ENCODE measurements around the gene EEA1. TPM values are rescaled to one million over a fixed set of nuclear protein-coding genes. Genes with fewer than 3 reads are reported as not detected.

Gene EEA1
- total RNA-seq, 3 donors from 2014 or later, result 34.2 to 35.8 (median 34.6) TPM

DNA sequence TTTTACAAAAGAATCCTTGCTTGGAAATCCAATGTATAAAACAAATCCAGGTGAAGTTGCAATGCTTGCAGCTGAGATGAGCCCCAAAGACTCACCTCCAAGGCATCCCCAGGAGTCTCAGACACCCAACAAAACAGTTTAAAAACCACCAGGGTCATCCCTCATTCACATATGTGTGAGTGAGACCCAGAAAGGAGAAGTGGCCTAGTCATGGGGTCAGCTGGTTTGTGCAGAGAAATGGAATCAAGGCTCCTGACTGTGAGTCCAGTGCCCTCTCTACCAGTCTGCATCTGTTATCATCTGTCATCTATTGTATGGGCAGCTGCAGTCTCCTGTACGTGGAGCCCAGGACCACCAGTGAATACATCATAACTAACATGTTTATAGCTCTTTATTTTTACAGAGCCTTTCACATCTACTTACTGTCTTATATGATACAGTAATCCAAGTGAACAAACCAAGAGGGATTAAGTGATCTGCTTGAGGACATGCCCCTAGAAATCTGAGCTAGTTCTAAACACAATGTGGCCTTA is 199.3 kb downstream of the EEA1 start:
- H3K9me3 ChIP-seq, result no peaks in the 10 kb centered on the region
- DNase-seq (no peak), ATAC-seq (no peak)
- H3K4me3 ChIP-seq, result no peak overlapping the region
- intact Hi-C loops (cut with DNase I, micrococcal nuclease), result no loop called here
- no peaks in the 10 kb centered on the region for H3K4me1 ChIP-seq (ENCODE audit: low read depth)
- no peaks in the 10 kb centered on the region for H3K36me3 ChIP-seq (ENCODE audit: low read depth)
- TF ChIP-seq CTCF (IDR thresholded peaks at IDR 0.05), result no peak

DNA sequence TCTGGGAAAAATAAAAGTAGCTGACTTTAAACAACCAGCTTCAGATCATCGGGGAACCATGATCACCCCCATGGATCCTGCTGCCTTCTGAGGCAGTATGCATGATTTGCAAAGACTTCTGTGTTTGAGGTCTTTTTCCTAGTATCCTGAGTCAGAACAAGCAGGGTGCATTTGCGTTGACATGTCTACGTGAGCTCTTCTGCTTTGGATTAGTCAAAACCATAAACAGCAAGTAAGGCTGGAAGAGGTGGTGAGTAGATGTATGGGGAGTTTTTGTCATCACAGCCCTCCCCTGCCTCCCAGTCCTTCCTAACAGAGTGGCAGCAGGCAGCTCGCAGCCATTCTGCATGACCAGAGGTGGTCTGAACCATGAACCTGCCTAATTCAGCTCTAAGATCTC is 202.2 kb downstream of the EEA1 start:
- no peak for TF ChIP-seq CTCF (IDR thresholded peaks at IDR 0.05)
- ATAC-seq (no peak), DNase-seq (no peak)
- intact Hi-C loops (cut with DNase I, micrococcal nuclease), result no loop called here
- Histone ChIP-seq H3K4me3 (no peak overlapping the region), H3K4me1 (ENCODE audit: low read depth) (no peaks in the 10 kb centered on the region), H3K9me3 (peaks cover 3% of the 10 kb centered on the region), H3K36me3 (ENCODE audit: low read depth) (no peaks in the 10 kb centered on the region)

- Histone ChIP-seq H3K36me3 (ENCODE audit: low read depth) (no peaks in the 10 kb centered on the region), H3K9me3 (peaks cover 3% of the 10 kb centered on the region), H3K4me3 (no peak overlapping the region), H3K4me1 (ENCODE audit: low read depth) (no peaks in the 10 kb centered on the region)
- intact Hi-C loops (cut with DNase I, micrococcal nuclease), result no loop called here
- TF ChIP-seq CTCF (IDR thresholded peaks at IDR 0.05), result no peak
- no peak for DNase-seq
- no peak for ATAC-seq
These were observed 206.2 kb downstream of the EEA1 start for GRCh38 chr12:92722897-92723296.

GRCh38 chr12:92721656-92722055 is 207.4 kb downstream of the EEA1 start:
- DNase-seq (no peak), ATAC-seq (no peak)
- Histone ChIP-seq H3K36me3 (ENCODE audit: low read depth) (no peaks in the 10 kb centered on the region), H3K9me3 (peaks cover 3% of the 10 kb centered on the region), H3K4me3 (no peak overlapping the region), H3K4me1 (ENCODE audit: low read depth) (no peaks in the 10 kb centered on the region)
- intact Hi-C loops (cut with DNase I, micrococcal nuclease), result no loop called here
- no peak for TF ChIP-seq CTCF (IDR thresholded peaks at IDR 0.05)

- Histone ChIP-seq H3K36me3 (ENCODE audit: low read depth) (no peaks in the 10 kb centered on the region), H3K4me1 (ENCODE audit: low read depth) (no peaks in the 10 kb centered on the region), H3K9me3 (peaks cover 3% of the 10 kb centered on the region), H3K4me3 (no peak overlapping the region)
- TF ChIP-seq CTCF (IDR thresholded peaks at IDR 0.05), result no peak
- DNase-seq, result no peak
- intact Hi-C loops (cut with DNase I, micrococcal nuclease), result no loop called here
- ATAC-seq, result no peak
These were observed 208.0 kb downstream of the EEA1 start for GRCh38 chr12:92721130-92721529.

Other genes with a start within 250 kb of the EEA1 start
- 1 to 10 TPM; 1.2 to 2.7 (median 1.3) TPM for gene PLEKHG7, start 226.3 kb downstream of the EEA1 start, total RNA-seq